ENCODE data around the gene CACNA1A.

CACNA1A gene

GRCh38 chr19:13226983-13227382, 279.3 kb downstream of the CACNA1A start:
- Histone ChIP-seq H3K27ac (ENCODE audit: low read depth, low read length) (no peak overlapping the region), H3K4me2 (ENCODE audit: low read length) (no peak overlapping the region), H3K9me3 (ENCODE audit: insufficient read depth, low read depth, low read length) (peaks cover 4% of the 10 kb centered on the region), H2BK120ac (ENCODE audit: insufficient read depth, low read length, poor library complexity) (no peak overlapping the region), H3K14ac (ENCODE audit: low read length) (no peak overlapping the region), H4K12ac (ENCODE audit: low read depth, low read length) (no peak overlapping the region), H3K27me3 (ENCODE audit: insufficient read depth, low read length) (no peaks in the 10 kb centered on the region), H3K4me1 (ENCODE audit: control insufficient read depth in 1 of 2, insufficient read depth in 2 of 2, low read length in 2 of 2) (no peaks in the 10 kb centered on the region), H3K79me2 (ENCODE audit: control insufficient read depth, insufficient read depth, low read length, poor library complexity) (no peaks in the 10 kb centered on the region), H3K36me3 (ENCODE audit: control insufficient read depth in 1 of 2, insufficient read depth in 2 of 2, low read length in 2 of 2) (no peaks in the 10 kb centered on the region), H2AFZ (ENCODE audit: insufficient read depth, low read length, poor library complexity) (no peak overlapping the region), H3K23ac (ENCODE audit: low read length) (no peak overlapping the region), H2AK5ac (ENCODE audit: low read length) (no peak overlapping the region), H3K9ac (ENCODE audit: low read length) (no peak overlapping the region), H2BK5ac (ENCODE audit: low read depth, low read length, poor library complexity) (no peak overlapping the region), H2BK12ac (ENCODE audit: low read length) (no peak overlapping the region), H3K18ac (ENCODE audit: low read length) (no peak overlapping the region), H3K4ac (ENCODE audit: low read depth, low read length) (no peak overlapping the region), H3K4me3 (ENCODE audit: low read depth, low read length) (no peak overlapping the region), H4K91ac (ENCODE audit: low read depth, low read length) (no peak overlapping the region), H4K8ac (ENCODE audit: low read depth, low read length) (no peak overlapping the region), H3K79me1 (ENCODE audit: low read length) (no peaks in the 10 kb centered on the region)
- DNase-seq: no peak
- no CpG with 5 or more reads among the region's 14 CpGs for whole genome bisulfite sequencing (ENCODE audit: extremely low coverage, insufficient coverage, insufficient read length)

GRCh38 chr19:13225973-13226865, 280.1 kb downstream of the CACNA1A start:
- H3K18ac ChIP-seq (ENCODE audit: low read length): no peak overlapping the region
- WGBS (ENCODE audit: extremely low coverage, insufficient coverage, insufficient read length): 100% methylated on average over 1 of the region's 26 CpGs

GRCh38 chr19:13225085-13225484, 281.2 kb downstream of the CACNA1A start:
- H3K9ac ChIP-seq (ENCODE audit: low read length): no peak overlapping the region
- no peak overlapping the region for H2AK5ac ChIP-seq (ENCODE audit: low read length)
- H4K91ac ChIP-seq (ENCODE audit: low read depth, low read length): no peak overlapping the region
- no peak overlapping the region for H4K12ac ChIP-seq (ENCODE audit: low read depth, low read length)
- no peak overlapping the region for H2BK120ac ChIP-seq (ENCODE audit: insufficient read depth, low read length, poor library complexity)
- H3K18ac ChIP-seq (ENCODE audit: low read length): no peak overlapping the region
- no peak overlapping the region for H3K23ac ChIP-seq (ENCODE audit: low read length)
- H2BK12ac ChIP-seq (ENCODE audit: low read length): no peak overlapping the region
- H3K79me2 ChIP-seq (ENCODE audit: control insufficient read depth, insufficient read depth, low read length, poor library complexity): no peaks in the 10 kb centered on the region
- H3K4me3 ChIP-seq (ENCODE audit: low read depth, low read length): no peak overlapping the region
- H3K4me2 ChIP-seq (ENCODE audit: low read length): no peak overlapping the region
- no peak overlapping the region for H3K14ac ChIP-seq (ENCODE audit: low read length)
- H3K79me1 ChIP-seq (ENCODE audit: low read length): no peaks in the 10 kb centered on the region
- H3K27ac ChIP-seq (ENCODE audit: low read depth, low read length): no peak overlapping the region
- H2AFZ ChIP-seq (ENCODE audit: insufficient read depth, low read length, poor library complexity): no peak overlapping the region
- no peaks in the 10 kb centered on the region for H3K27me3 ChIP-seq (ENCODE audit: insufficient read depth, low read length)
- H3K36me3 ChIP-seq (ENCODE audit: control insufficient read depth in 1 of 2, insufficient read depth in 2 of 2, low read length in 2 of 2): no peaks in the 10 kb centered on the region
- WGBS (ENCODE audit: extremely low coverage, insufficient coverage, insufficient read length): no CpG with 5 or more reads among the region's 9 CpGs
- no peak for DNase-seq
- H3K4me1 ChIP-seq (ENCODE audit: control insufficient read depth in 1 of 2, insufficient read depth in 2 of 2, low read length in 2 of 2): no peaks in the 10 kb centered on the region
- H3K9me3 ChIP-seq (ENCODE audit: insufficient read depth, low read depth, low read length): peaks cover 6% of the 10 kb centered on the region
- H4K8ac ChIP-seq (ENCODE audit: low read depth, low read length): no peak overlapping the region
- H2BK5ac ChIP-seq (ENCODE audit: low read depth, low read length, poor library complexity): no peak overlapping the region
- no peak overlapping the region for H3K4ac ChIP-seq (ENCODE audit: low read depth, low read length)

More at GRCh38 chr19:13225973-13226865, 280.1 kb downstream of the CACNA1A start:
- H3K23ac ChIP-seq (ENCODE audit: low read length): no peak overlapping the region
- peaks cover 4% of the 10 kb centered on the region for H3K9me3 ChIP-seq (ENCODE audit: insufficient read depth, low read depth, low read length)
- no peaks in the 10 kb centered on the region for H3K36me3 ChIP-seq (ENCODE audit: control insufficient read depth in 1 of 2, insufficient read depth in 2 of 2, low read length in 2 of 2)
- H4K91ac ChIP-seq (ENCODE audit: low read depth, low read length): no peak overlapping the region
- H2BK12ac ChIP-seq (ENCODE audit: low read length): no peak overlapping the region
- H2AFZ ChIP-seq (ENCODE audit: insufficient read depth, low read length, poor library complexity): no peak overlapping the region
- no peak overlapping the region for H2AK5ac ChIP-seq (ENCODE audit: low read length)
- no peaks in the 10 kb centered on the region for H3K4me1 ChIP-seq (ENCODE audit: control insufficient read depth in 1 of 2, insufficient read depth in 2 of 2, low read length in 2 of 2)
- no peak overlapping the region for H3K27ac ChIP-seq (ENCODE audit: low read depth, low read length)
- H3K27me3 ChIP-seq (ENCODE audit: insufficient read depth, low read length): no peaks in the 10 kb centered on the region
- H3K4me2 ChIP-seq (ENCODE audit: low read length): no peak overlapping the region
- no peaks in the 10 kb centered on the region for H3K79me1 ChIP-seq (ENCODE audit: low read length)
- H3K4me3 ChIP-seq (ENCODE audit: low read depth, low read length): no peak overlapping the region
- no peak overlapping the region for H2BK120ac ChIP-seq (ENCODE audit: insufficient read depth, low read length, poor library complexity)
- no peak overlapping the region for H4K8ac ChIP-seq (ENCODE audit: low read depth, low read length)
- DNase-seq: no peak
- no peak overlapping the region for H3K4ac ChIP-seq (ENCODE audit: low read depth, low read length)
- H2BK5ac ChIP-seq (ENCODE audit: low read depth, low read length, poor library complexity): no peak overlapping the region
- no peak overlapping the region for H4K12ac ChIP-seq (ENCODE audit: low read depth, low read length)
- H3K9ac ChIP-seq (ENCODE audit: low read length): no peak overlapping the region
- no peaks in the 10 kb centered on the region for H3K79me2 ChIP-seq (ENCODE audit: control insufficient read depth, insufficient read depth, low read length, poor library complexity)
- no peak overlapping the region for H3K14ac ChIP-seq (ENCODE audit: low read length)

DNA sequence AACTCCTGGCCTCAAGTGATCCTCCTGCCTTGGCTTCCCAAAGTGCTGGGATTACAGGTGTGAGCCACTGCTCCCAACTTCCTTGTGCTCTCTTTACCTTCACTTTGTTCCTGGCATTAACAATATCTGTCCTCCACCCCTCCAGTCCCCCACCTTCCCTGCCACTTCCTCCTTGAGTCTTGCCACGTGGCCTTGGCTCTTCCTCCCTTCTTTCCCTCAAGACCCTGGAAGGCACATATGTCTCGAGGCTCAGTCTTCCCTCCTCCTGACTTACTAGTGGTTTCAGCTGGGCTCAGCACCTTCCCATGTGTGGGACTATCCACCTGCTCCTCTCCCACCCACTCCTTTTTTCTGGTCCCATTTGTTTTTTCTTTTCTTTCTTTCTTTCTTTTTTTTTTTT, 285.4 kb downstream of the CACNA1A start:
- Histone ChIP-seq H2BK12ac (ENCODE audit: low read length) (no peak overlapping the region), H3K4ac (ENCODE audit: low read depth, low read length) (no peak overlapping the region), H2BK120ac (ENCODE audit: insufficient read depth, low read length, poor library complexity) (no peak overlapping the region), H3K27ac (ENCODE audit: low read depth, low read length) (no peak overlapping the region), H3K36me3 (ENCODE audit: control insufficient read depth in 1 of 2, insufficient read depth in 2 of 2, low read length in 2 of 2) (no peaks in the 10 kb centered on the region), H4K91ac (ENCODE audit: low read depth, low read length) (no peak overlapping the region), H4K8ac (ENCODE audit: low read depth, low read length) (no peak overlapping the region), H3K4me1 (ENCODE audit: control insufficient read depth in 1 of 2, insufficient read depth in 2 of 2, low read length in 2 of 2) (no peaks in the 10 kb centered on the region), H3K27me3 (ENCODE audit: insufficient read depth, low read length) (no peaks in the 10 kb centered on the region), H3K9me3 (ENCODE audit: insufficient read depth, low read depth, low read length) (peaks cover 2% of the 10 kb centered on the region), H3K79me2 (ENCODE audit: control insufficient read depth, insufficient read depth, low read length, poor library complexity) (no peaks in the 10 kb centered on the region), H3K18ac (ENCODE audit: low read length) (no peak overlapping the region), H3K14ac (ENCODE audit: low read length) (no peak overlapping the region), H3K4me2 (ENCODE audit: low read length) (no peak overlapping the region), H3K9ac (ENCODE audit: low read length) (no peak overlapping the region), H4K12ac (ENCODE audit: low read depth, low read length) (no peak overlapping the region), H2BK5ac (ENCODE audit: low read depth, low read length, poor library complexity) (no peak overlapping the region), H2AK5ac (ENCODE audit: low read length) (no peak overlapping the region), H2AFZ (ENCODE audit: insufficient read depth, low read length, poor library complexity) (no peak overlapping the region), H3K4me3 (ENCODE audit: low read depth, low read length) (no peak overlapping the region), H3K79me1 (ENCODE audit: low read length) (no peaks in the 10 kb centered on the region), H3K23ac (ENCODE audit: low read length) (no peak overlapping the region)
- WGBS (ENCODE audit: extremely low coverage, insufficient coverage, insufficient read length): no CpG with 5 or more reads among the region's 2 CpGs
- no peak for DNase-seq

Data from trophoblast cell (in vitro differentiated cells and primary cell).